ENCODE measurements around the gene COL5A3. TPM values are rescaled to one million over a fixed set of nuclear protein-coding genes. Genes with fewer than 3 reads are reported as not detected.

Gene COL5A3
- total and polyA plus RNA-seq, 12 donors = 3.8 to 35.6 (median 10.7) TPM

- intact Hi-C loops (cut with DNase I) = no loop called here
- Histone ChIP-seq H3K27ac (no peak overlapping the region), H3K4me3 (no peak overlapping the region), H3K36me3 (no peaks in the 10 kb centered on the region), H3K4me1 (peaks cover 0 to 33% (median 14%) of the 10 kb centered on the region in 9 donors), H3K9me3 (no peaks in the 10 kb centered on the region), H3K27me3 (peaks cover 0 to 77% (median 64%) of the 10 kb centered on the region in 7 donors)
- TF ChIP-seq CTCF (IDR thresholded peaks at IDR 0.05) = no peak
- ATAC-seq (no peak), DNase-seq (no peak)
- WGBS, 2 donors = 31 to 32% methylated on average over 7 of the region's 7 CpGs
These were observed 1.7 kb upstream of the COL5A3 start for GRCh38 chr19:10011974-10012373.

DNA sequence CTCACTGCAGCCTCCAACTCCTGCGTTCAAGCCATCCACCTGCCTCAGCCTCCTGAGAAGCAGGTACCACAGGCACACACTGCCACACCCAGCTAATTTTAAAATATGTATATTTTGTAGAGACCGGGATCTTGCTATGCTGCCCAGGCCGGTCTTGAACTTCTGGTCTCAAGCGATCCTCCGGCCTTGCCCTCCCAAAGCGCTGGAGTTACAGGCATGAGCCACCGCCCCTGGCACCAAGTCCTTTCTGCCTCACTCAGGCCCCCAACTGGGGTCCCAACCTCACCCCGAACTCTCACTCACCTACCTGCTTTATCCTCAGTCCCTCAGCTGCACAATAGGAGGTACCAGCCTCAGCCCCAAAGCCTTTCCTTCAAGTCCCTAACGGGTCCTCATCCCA, 635 bp upstream of the COL5A3 start:
- WGBS, 2 donors = 71 to 82% methylated on average over 9 of the region's 9 CpGs
- Histone ChIP-seq H3K27me3 (peaks cover 0 to 80% (median 70%) of the 10 kb centered on the region in 7 donors), H3K36me3 (peaks cover 0 to under 1% (median 0%) of the 10 kb centered on the region in 9 donors), H3K9me3 (no peaks in the 10 kb centered on the region), H3K4me1 (peaks cover 0 to 40% (median 16%) of the 10 kb centered on the region in 9 donors), H3K4me3 (peak overlapping the region in 7 of 10 donors; percentile 43 to 64 (median 55)), H3K27ac (peak overlapping the region in 7 of 10 donors; percentile 1 to 87 (median 63))
- DNase-seq (no peak), ATAC-seq (no peak)
- intact Hi-C loops (cut with DNase I) = no loop called here
- no peak for TF ChIP-seq CTCF (IDR thresholded peaks at IDR 0.05)

DNA sequence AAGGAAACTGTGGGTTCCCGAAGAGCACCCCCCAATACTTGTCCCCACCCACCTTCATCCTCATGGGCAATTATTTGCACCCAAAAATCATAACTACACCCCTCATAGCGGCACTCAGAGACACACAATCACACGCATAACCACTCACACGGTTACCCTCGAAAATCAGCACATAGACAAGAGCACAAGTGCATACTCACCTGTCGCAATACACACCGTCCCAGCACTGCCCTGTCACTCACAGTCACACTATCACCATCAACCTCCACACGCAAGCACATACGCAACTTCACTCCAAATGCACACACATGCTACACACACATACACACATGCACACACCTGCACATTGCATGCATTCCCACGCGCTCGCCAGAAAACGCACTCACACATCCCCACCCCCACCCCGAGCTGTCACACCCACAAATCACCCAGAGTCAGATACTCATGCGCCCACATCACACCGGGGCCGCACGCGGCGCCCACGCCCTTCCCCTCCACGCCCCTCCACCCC, 535 bp downstream of the COL5A3 start:
- H3K27me3 ChIP-seq = peaks cover 0 to 87% (median 73%) of the 10 kb centered on the region in 7 donors
- ATAC-seq = no peak
- H3K4me1 ChIP-seq = peaks cover 3 to 50% (median 16%) of the 10 kb centered on the region in 9 donors
- H3K36me3 ChIP-seq = peaks cover 0 to 12% (median 0%) of the 10 kb centered on the region in 9 donors
- H3K27ac ChIP-seq = peak overlapping the region; percentile 32 to 87 (median 63)
- WGBS, 2 donors = 8% methylated on average over 22 of the region's 22 CpGs
- DNase-seq = no peak
- no peak for TF ChIP-seq CTCF (IDR thresholded peaks at IDR 0.05)
- peak overlapping the region in 9 of 10 donors; percentile 35 to 64 (median 54) for H3K4me3 ChIP-seq
- no peaks in the 10 kb centered on the region for H3K9me3 ChIP-seq
- intact Hi-C loops (cut with DNase I) = loop anchor here in 2 of 10 donors (2.0 to 10.0 kb wide), 2 partner anchors 65 kb away; no protein-coding TSS in a partner anchor

GRCh38 chr19:10008184-10008765, 2.0 kb downstream of the COL5A3 start:
- intact Hi-C loops (cut with DNase I) = loop anchor here in 2 of 10 donors (2.0 to 10.0 kb wide), 2 partner anchors 63 kb away; no protein-coding TSS in a partner anchor
- H3K36me3 ChIP-seq = peaks cover 0 to 26% (median 5%) of the 10 kb centered on the region in 9 donors
- no peak for DNase-seq
- no peaks in the 10 kb centered on the region for H3K9me3 ChIP-seq
- TF ChIP-seq CTCF (IDR thresholded peaks at IDR 0.05) = no peak
- H3K4me3 ChIP-seq = peak overlapping the region in 8 of 10 donors; percentile 10 to 34 (median 23)
- peaks cover 3 to 59% (median 22%) of the 10 kb centered on the region in 9 donors for H3K4me1 ChIP-seq
- WGBS, 2 donors = 30 to 35% methylated on average over 11 of the region's 11 CpGs
- peak overlapping the region; percentile 44 to 87 (median 81) for H3K27ac ChIP-seq
- peaks cover 0 to 87% (median 72%) of the 10 kb centered on the region in 7 donors for H3K27me3 ChIP-seq
- ATAC-seq = peak in 1 of 8 donors; percentile 22

Data from heart right ventricle (tissue), 16 donors.